Neural cell (in vitro differentiated cells): ENCODE data around the gene WDR11. TPM values are rescaled to one million over a fixed set of nuclear protein-coding genes. Genes with fewer than 3 reads are reported as not detected.

Experiments used
- H2AFZ ChIP-seq: fragments of 200-600, 300-800 bp; sonication (generic), shearing (Covaris generic); 2 replicates; pipeline ENCODE4 v1.6.0; 2014; ENCODE audit warnings: low read depth, mild to moderate bottlenecking, antibody characterized with exemption, low read length, moderate library complexity
- H3F3A ChIP-seq: fragments of 200-600 bp; shearing (Covaris generic); 2 replicates; pipeline ENCODE4 v1.6.1; 2016; ENCODE audit warnings: mild to moderate bottlenecking, moderate library complexity, mixed read lengths, antibody characterized with exemption, low read length; ENCODE audit not compliant: insufficient read depth, poor library complexity, severe bottlenecking
- H3K27ac ChIP-seq: fragments of 200-600, 300-800 bp; sonication (generic), shearing (Covaris generic); 2 replicates; pipeline ENCODE4 v1.5.1; 2014; ENCODE audit warnings: mild to moderate bottlenecking, low read length, moderate library complexity
- H3K27me3 ChIP-seq: fragments of 300-800, 200-600 bp; sonication (generic), shearing (Covaris generic); 2 replicates; pipeline ENCODE4 v1.6.0; 2014; ENCODE audit warnings: mild to moderate bottlenecking, low read depth, low read length, moderate library complexity; ENCODE audit not compliant: insufficient read depth
- H3K36me3 ChIP-seq: fragments of 300-800, 200-600 bp; sonication (generic), shearing (Covaris generic); 2 replicates; pipeline ENCODE4 v1.5.1; 2014; ENCODE audit warnings: mild to moderate bottlenecking, antibody characterized with exemption, low read length, moderate library complexity; ENCODE audit not compliant: insufficient read depth
- H3K4me2 ChIP-seq: fragments of 300-800, 200-600 bp; sonication (generic), shearing (Covaris generic); 2 replicates; pipeline ENCODE4 v1.6.0; 2014; ENCODE audit warnings: mild to moderate bottlenecking, low read length
- H3K4me3 ChIP-seq: fragments of 300-800, 200-600 bp; sonication (generic), shearing (Covaris generic); 2 replicates; pipeline ENCODE4 v1.5.1; 2014; ENCODE audit warnings: mild to moderate bottlenecking, low read length, moderate library complexity
- H3K79me2 ChIP-seq: fragments of 200-600 bp; shearing (Covaris generic); replicated peaks from 2 replicates; pipeline ENCODE4 v1.6.0; 2014; ENCODE audit warnings: mild to moderate bottlenecking, low read length, moderate library complexity; ENCODE audit not compliant: insufficient read depth
- H3K9ac ChIP-seq: fragments of 300-800, 200-600 bp; sonication (generic), shearing (Covaris generic); 2 replicates; pipeline ENCODE4 v1.6.1; 2016; ENCODE audit warnings: mild to moderate bottlenecking, low read length, mixed read lengths
- H3K9me2 ChIP-seq: fragments of 200-600 bp; shearing (Covaris generic); 2 replicates; pipeline ENCODE4 v1.6.1; 2016; ENCODE audit warnings: mild to moderate bottlenecking, low read length, mixed read lengths; ENCODE audit not compliant: insufficient read depth
- H3K9me3 ChIP-seq: fragments of 200-600, 300-800 bp; sonication (generic), shearing (Covaris generic); 2 replicates; pipeline ENCODE4 v1.6.1; 2016; ENCODE audit warnings: mild to moderate bottlenecking, mixed run types, low read length, moderate library complexity, mixed read lengths
- H4K20me1 ChIP-seq: fragments of 200-600 bp; shearing (Covaris generic); 2 replicates; pipeline ENCODE4 v1.6.1; 2016; ENCODE audit warnings: mild to moderate bottlenecking, mixed run types; ENCODE audit not compliant: insufficient read depth
- CTCF ChIP-seq: fragments of 450-650 bp; IDR thresholded peaks from 2 replicates; pipeline ENCODE4 v1.5.1; 2014; ENCODE audit warnings: antibody characterized with exemption, mild to moderate bottlenecking, moderate library complexity; ENCODE audit not compliant: poor library complexity, severe bottlenecking
- EP300 ChIP-seq: fragments of 450-650 bp; conservative IDR thresholded peaks from 2 replicates; pipeline ENCODE4 v1.6.1; 2014; ENCODE audit warnings: antibody characterized with exemption, mild to moderate bottlenecking, moderate library complexity; ENCODE audit not compliant: poor library complexity, severe bottlenecking
- EZH2 ChIP-seq: fragments of 200-600, 300-800 bp; shearing (Covaris generic), sonication (generic); IDR thresholded peaks from 2 replicates; pipeline ENCODE4 v1.6.1; 2014; ENCODE audit warnings: antibody characterized with exemption, low read length, borderline replicate concordance, mild to moderate bottlenecking; ENCODE audit not compliant: insufficient read depth, poor library complexity, severe bottlenecking
- MXI1 ChIP-seq: fragments of 450-650 bp; conservative IDR thresholded peaks from 2 replicates; pipeline ENCODE4 v1.6.1; 2014; ENCODE audit warnings: antibody characterized with exemption, mild to moderate bottlenecking; ENCODE audit not compliant: poor library complexity, severe bottlenecking
- POLR2AphosphoS5 ChIP-seq: IDR thresholded peaks from 2 replicates; pipeline ENCODE4 v1.6.1; 2012
- RAD21 ChIP-seq: fragments of 450-650 bp; conservative IDR thresholded peaks from 2 replicates; pipeline ENCODE4 v1.6.1; 2014; ENCODE audit warnings: antibody characterized with exemption, mild to moderate bottlenecking, moderate library complexity
- REST ChIP-seq: IDR thresholded peaks from 2 replicates; pipeline ENCODE4 v1.6.1; 2012; ENCODE audit warnings: borderline replicate concordance
- SMC3 ChIP-seq: fragments of 450-650 bp; conservative IDR thresholded peaks from 2 replicates; pipeline ENCODE4 v1.6.1; 2014; ENCODE audit warnings: antibody characterized with exemption, mild to moderate bottlenecking, moderate library complexity; ENCODE audit not compliant: poor library complexity
- TAF1 ChIP-seq: IDR thresholded peaks from 2 replicates; pipeline ENCODE4 v1.6.1; 2012; ENCODE audit warnings: low read depth
- polyA plus RNA-seq: library from polyadenylated mRNA; depleted of rRNA; stranded (reverse); fragments of >200 nt; gene quantifications from 2 replicates; pipeline ENCODE4 v1.2.3, GENCODE V29; 2014

The WDR11 gene
- polyA plus RNA-seq, 1 donor from 2014 or later: 160 TPM

- Histone ChIP-seq H3K36me3 (no peaks in the 10 kb centered on the region), H4K20me1 (no peaks in the 10 kb centered on the region), H3K4me3 (peak overlapping the region; percentile 67), H3K9me3 (peaks cover 4% of the 10 kb centered on the region), H3K27me3 (peaks cover 32% of the 10 kb centered on the region), H3K79me2 (no peaks in the 10 kb centered on the region), H2AFZ (peak overlapping the region; percentile 36), H3K27ac (no peak overlapping the region), H3K9ac (peak overlapping the region; percentile 56), H3K9me2 (no peaks in the 10 kb centered on the region), H3K4me2 (peak overlapping the region; percentile 44), H3F3A (no peaks in the 10 kb centered on the region)
- TF ChIP-seq MXI1: no peak
- TF ChIP-seq REST: peak; percentile 28
Observed at GRCh38 chr10:120949609-120950031, 98.5 kb downstream of the WDR11 start.

- no peak overlapping the region for H3K4me2 ChIP-seq
- no peaks in the 10 kb centered on the region for H3K36me3 ChIP-seq
- H3K4me3 ChIP-seq: peak overlapping the region; percentile 67
- no peaks in the 10 kb centered on the region for H4K20me1 ChIP-seq
- H3F3A ChIP-seq: no peaks in the 10 kb centered on the region
- H3K9me3 ChIP-seq: peaks cover 4% of the 10 kb centered on the region
- H3K27me3 ChIP-seq: peaks cover 32% of the 10 kb centered on the region
- H3K79me2 ChIP-seq: no peaks in the 10 kb centered on the region
- H3K9me2 ChIP-seq: no peaks in the 10 kb centered on the region
- no peak overlapping the region for H2AFZ ChIP-seq
- TF ChIP-seq POLR2AphosphoS5: no peak
- no peak for TF ChIP-seq MXI1
- no peak for TF ChIP-seq RAD21
- no peak for TF ChIP-seq SMC3
- no peak for TF ChIP-seq REST
- no peak overlapping the region for H3K9ac ChIP-seq
- no peak overlapping the region for H3K27ac ChIP-seq
Observed at GRCh38 chr10:120950051-120950561, 98.9 kb downstream of the WDR11 start.

GRCh38 chr10:120951288-120951687 lies 100.1 kb downstream of the WDR11 start:
- Histone ChIP-seq H3K36me3 (no peaks in the 10 kb centered on the region), H3K9ac (no peak overlapping the region), H3K9me3 (peaks cover 4% of the 10 kb centered on the region), H3K9me2 (no peaks in the 10 kb centered on the region), H3F3A (no peaks in the 10 kb centered on the region), H3K79me2 (no peaks in the 10 kb centered on the region), H3K4me3 (no peak overlapping the region), H2AFZ (no peak overlapping the region), H3K27me3 (peaks cover 32% of the 10 kb centered on the region), H3K4me2 (no peak overlapping the region), H4K20me1 (no peaks in the 10 kb centered on the region), H3K27ac (no peak overlapping the region)
- TF ChIP-seq SMC3 (no peak), CTCF (no peak), EP300 (no peak), TAF1 (no peak), MXI1 (no peak), REST (no peak), POLR2AphosphoS5 (no peak), RAD21 (no peak), EZH2 (no peak)
